ENCODE results near the gene SRPRB. TPM values are rescaled to one million over a fixed set of nuclear protein-coding genes. Genes with fewer than 3 reads are reported as not detected.

Gene SRPRB
- total and polyA plus RNA-seq, 2 experiments from 2014 or later: 25.6 to 36.0 TPM

- no peak overlapping the region for H3K27ac Mint-ChIP-seq
- H3K4me3 ChIP-seq: no peak overlapping the region
- peaks cover 10% of the 10 kb centered on the region for H3K27me3 Mint-ChIP-seq (ENCODE audit: insufficient read depth, low read depth, poor library complexity)
- H2AFZ ChIP-seq: no peak overlapping the region
- no peak for TF ChIP-seq ZNF114 (CRISPR knock-in tag; IDR thresholded peaks at IDR 0.05)
- no peak for TF ChIP-seq ETS1 (IDR thresholded peaks at IDR 0.05)
- no peak for TF ChIP-seq ZNF462 (CRISPR knock-in tag; IDR thresholded peaks at IDR 0.05)
- no peak for TF ChIP-seq CREB1 (CRISPR knock-in tag; IDR thresholded peaks at IDR 0.05; ENCODE audit: low read depth)
- no peak for TF ChIP-seq EZH2phosphoT487 (IDR thresholded peaks at IDR 0.05; ENCODE audit: unreplicated experiment)
- TF ChIP-seq, protein P1, sequence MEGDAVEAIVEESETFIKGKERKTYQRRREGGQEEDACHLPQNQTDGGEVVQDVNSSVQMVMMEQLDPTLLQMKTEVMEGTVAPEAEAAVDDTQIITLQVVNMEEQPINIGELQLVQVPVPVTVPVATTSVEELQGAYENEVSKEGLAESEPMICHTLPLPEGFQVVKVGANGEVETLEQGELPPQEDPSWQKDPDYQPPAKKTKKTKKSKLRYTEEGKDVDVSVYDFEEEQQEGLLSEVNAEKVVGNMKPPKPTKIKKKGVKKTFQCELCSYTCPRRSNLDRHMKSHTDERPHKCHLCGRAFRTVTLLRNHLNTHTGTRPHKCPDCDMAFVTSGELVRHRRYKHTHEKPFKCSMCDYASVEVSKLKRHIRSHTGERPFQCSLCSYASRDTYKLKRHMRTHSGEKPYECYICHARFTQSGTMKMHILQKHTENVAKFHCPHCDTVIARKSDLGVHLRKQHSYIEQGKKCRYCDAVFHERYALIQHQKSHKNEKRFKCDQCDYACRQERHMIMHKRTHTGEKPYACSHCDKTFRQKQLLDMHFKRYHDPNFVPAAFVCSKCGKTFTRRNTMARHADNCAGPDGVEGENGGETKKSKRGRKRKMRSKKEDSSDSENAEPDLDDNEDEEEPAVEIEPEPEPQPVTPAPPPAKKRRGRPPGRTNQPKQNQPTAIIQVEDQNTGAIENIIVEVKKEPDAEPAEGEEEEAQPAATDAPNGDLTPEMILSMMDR (conservative IDR thresholded peaks at IDR 0.05; ENCODE audit: low read depth in 2 of 2): no peak
- TF ChIP-seq STAT1 (IDR thresholded peaks at IDR 0.05; ENCODE audit: unreplicated experiment): no peak
- no peak for TF ChIP-seq NANOG (IDR thresholded peaks at IDR 0.05; ENCODE audit: borderline replicate concordance)
- TF ChIP-seq, protein P2, sequence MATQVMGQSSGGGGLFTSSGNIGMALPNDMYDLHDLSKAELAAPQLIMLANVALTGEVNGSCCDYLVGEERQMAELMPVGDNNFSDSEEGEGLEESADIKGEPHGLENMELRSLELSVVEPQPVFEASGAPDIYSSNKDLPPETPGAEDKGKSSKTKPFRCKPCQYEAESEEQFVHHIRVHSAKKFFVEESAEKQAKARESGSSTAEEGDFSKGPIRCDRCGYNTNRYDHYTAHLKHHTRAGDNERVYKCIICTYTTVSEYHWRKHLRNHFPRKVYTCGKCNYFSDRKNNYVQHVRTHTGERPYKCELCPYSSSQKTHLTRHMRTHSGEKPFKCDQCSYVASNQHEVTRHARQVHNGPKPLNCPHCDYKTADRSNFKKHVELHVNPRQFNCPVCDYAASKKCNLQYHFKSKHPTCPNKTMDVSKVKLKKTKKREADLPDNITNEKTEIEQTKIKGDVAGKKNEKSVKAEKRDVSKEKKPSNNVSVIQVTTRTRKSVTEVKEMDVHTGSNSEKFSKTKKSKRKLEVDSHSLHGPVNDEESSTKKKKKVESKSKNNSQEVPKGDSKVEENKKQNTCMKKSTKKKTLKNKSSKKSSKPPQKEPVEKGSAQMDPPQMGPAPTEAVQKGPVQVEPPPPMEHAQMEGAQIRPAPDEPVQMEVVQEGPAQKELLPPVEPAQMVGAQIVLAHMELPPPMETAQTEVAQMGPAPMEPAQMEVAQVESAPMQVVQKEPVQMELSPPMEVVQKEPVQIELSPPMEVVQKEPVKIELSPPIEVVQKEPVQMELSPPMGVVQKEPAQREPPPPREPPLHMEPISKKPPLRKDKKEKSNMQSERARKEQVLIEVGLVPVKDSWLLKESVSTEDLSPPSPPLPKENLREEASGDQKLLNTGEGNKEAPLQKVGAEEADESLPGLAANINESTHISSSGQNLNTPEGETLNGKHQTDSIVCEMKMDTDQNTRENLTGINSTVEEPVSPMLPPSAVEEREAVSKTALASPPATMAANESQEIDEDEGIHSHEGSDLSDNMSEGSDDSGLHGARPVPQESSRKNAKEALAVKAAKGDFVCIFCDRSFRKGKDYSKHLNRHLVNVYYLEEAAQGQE (IDR thresholded peaks at IDR 0.05; ENCODE audit: unreplicated experiment): no peak
- TF ChIP-seq EZH2 (IDR thresholded peaks at IDR 0.05; ENCODE audit: low read depth, unreplicated experiment): no peak
- no peak for TF ChIP-seq ZNF331 (CRISPR knock-in tag; IDR thresholded peaks at IDR 0.05; ENCODE audit: low read depth)
- no peak for TF ChIP-seq JUNB (IDR thresholded peaks at IDR 0.05; ENCODE audit: unreplicated experiment)
- no peak for TF ChIP-seq POLR2AphosphoS5 (IDR thresholded peaks at IDR 0.05; ENCODE audit: low read depth)
- peaks cover 10% of the 10 kb centered on the region; the same call in 1 of the 2 replicates for H3K4me1 ChIP-seq (ENCODE audit: insufficient read depth)
- no peaks in the 10 kb centered on the region for H3K9me3 Mint-ChIP-seq
- H3K27me3 ChIP-seq (ENCODE audit: insufficient read depth): no peaks in the 10 kb centered on the region
- no peaks in the 10 kb centered on the region for H3K79me2 ChIP-seq (replicated peaks; ENCODE audit: insufficient read depth)
- DNase-seq (ENCODE audit: low spot score) (no peak), ATAC-seq (no peak)
- no peak overlapping the region for H3K4me2 ChIP-seq
- no peaks in the 10 kb centered on the region for H3K36me3 ChIP-seq (ENCODE audit: insufficient read depth)
- H3K27ac ChIP-seq (ENCODE audit: low read depth): no peak overlapping the region
- H3F3A ChIP-seq (replicated peaks; ENCODE audit: low read depth): no peaks in the 10 kb centered on the region
- no peaks in the 10 kb centered on the region for H4K20me1 ChIP-seq (replicated peaks; ENCODE audit: insufficient read depth)
- H3K9me2 ChIP-seq (ENCODE audit: insufficient read depth): no peaks in the 10 kb centered on the region
- H3K4me3 Mint-ChIP-seq: no peak overlapping the region
- peaks cover 23% of the 10 kb centered on the region for H3K4me1 Mint-ChIP-seq
- H3K36me3 Mint-ChIP-seq (ENCODE audit: low read depth): no peaks in the 10 kb centered on the region
These were observed 50.2 kb downstream of the SRPRB start for GRCh38 chr3:133855772-133856171.
